GM12874 (cell line): Measurements from ENCODE around the gene ITGB2.

ENCODE experiments used
- TF ChIP-seq, protein P1 (sequence below): IDR thresholded peaks from 2 replicates; pipeline ENCODE4 v1.5.1; 2011; ENCODE audit warnings: low read depth, mild to moderate bottlenecking, control low read depth, low read length, moderate library complexity; ENCODE audit not compliant: insufficient read depth

Gene ITGB2

DNA sequence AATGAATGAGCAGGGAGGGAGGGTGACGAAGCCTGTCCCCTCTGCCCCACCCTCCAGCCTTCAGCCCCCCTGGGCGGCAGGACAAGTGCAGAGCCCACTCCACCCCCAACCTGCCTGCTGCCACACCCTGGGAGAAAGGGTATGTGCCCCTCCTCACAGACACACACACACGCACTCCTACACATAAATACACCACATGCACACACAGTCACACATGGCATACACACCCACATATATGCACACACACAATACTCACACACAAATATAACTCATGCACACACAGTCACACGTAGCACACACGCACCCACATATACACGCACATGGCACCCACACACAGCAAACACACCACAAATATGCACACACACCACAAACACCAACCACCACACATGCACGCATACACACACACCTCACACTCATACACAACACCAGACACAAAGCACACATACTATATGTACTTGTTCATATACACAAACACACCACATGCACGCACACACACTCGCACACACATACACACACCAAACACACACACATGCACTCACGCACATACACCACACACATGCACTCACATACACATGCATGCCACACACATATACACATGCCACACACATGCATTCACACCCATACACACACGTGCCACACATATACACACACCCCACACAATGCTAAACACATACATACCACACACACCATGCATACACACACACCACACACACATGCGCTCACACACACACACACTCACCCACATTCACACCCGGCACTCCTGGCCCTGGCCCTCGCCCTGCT, 16.4 kb downstream of the ITGB2 start:
- TF ChIP-seq, protein P1, sequence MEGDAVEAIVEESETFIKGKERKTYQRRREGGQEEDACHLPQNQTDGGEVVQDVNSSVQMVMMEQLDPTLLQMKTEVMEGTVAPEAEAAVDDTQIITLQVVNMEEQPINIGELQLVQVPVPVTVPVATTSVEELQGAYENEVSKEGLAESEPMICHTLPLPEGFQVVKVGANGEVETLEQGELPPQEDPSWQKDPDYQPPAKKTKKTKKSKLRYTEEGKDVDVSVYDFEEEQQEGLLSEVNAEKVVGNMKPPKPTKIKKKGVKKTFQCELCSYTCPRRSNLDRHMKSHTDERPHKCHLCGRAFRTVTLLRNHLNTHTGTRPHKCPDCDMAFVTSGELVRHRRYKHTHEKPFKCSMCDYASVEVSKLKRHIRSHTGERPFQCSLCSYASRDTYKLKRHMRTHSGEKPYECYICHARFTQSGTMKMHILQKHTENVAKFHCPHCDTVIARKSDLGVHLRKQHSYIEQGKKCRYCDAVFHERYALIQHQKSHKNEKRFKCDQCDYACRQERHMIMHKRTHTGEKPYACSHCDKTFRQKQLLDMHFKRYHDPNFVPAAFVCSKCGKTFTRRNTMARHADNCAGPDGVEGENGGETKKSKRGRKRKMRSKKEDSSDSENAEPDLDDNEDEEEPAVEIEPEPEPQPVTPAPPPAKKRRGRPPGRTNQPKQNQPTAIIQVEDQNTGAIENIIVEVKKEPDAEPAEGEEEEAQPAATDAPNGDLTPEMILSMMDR = no peak

DNA sequence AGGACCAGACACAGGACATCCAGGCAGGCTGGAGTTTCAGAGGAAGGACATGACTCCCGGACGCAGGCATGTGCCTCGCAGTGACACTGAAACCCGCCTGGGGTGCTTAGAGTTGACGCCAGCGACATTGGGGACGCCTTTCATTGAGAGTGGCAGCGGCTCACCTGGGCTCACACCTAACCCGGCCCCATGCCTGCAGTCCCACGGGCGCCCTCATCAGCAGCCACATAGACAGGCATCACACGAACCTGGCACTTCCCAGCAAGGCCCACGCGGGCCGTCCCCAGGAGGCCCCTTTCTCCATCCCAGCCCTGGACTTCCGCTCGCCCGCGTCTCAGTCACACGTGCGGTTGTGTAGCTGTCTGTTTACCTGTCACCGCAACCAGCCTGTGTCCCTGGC, 17.0 kb downstream of the ITGB2 start:
- TF ChIP-seq, protein P1 = no peak

DNA sequence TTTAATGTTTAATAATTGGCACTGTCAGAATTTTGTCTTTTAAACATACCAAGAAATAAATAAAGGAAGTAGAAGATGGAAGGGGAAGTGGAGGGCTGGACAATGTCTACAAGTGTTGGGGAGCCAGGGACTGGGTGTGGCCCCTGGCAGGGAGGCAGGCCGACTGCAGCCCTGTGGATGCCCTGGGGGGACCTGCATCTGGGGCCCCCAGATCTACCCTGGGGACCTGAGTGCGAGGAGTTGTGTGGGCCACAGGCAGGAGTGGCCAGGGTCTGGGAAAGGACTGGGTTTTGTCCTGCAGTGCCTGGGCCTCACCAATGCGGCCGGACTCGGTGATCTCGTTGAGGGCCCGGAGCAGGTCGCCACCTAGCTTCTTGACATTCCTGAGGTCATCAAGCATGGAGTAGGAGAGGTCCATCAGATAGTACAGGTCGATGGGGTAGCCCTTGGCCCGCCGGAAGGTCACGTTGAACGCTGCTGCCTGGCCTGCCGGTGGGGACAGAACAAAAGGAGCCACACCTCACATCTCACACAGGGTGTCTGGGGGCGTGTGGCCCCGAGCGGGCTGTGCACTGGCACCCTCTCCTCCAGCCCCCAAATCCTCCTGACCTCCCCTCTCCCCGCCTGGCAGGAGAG, 17.5 kb downstream of the ITGB2 start:
- TF ChIP-seq, protein P1 = no peak

DNA sequence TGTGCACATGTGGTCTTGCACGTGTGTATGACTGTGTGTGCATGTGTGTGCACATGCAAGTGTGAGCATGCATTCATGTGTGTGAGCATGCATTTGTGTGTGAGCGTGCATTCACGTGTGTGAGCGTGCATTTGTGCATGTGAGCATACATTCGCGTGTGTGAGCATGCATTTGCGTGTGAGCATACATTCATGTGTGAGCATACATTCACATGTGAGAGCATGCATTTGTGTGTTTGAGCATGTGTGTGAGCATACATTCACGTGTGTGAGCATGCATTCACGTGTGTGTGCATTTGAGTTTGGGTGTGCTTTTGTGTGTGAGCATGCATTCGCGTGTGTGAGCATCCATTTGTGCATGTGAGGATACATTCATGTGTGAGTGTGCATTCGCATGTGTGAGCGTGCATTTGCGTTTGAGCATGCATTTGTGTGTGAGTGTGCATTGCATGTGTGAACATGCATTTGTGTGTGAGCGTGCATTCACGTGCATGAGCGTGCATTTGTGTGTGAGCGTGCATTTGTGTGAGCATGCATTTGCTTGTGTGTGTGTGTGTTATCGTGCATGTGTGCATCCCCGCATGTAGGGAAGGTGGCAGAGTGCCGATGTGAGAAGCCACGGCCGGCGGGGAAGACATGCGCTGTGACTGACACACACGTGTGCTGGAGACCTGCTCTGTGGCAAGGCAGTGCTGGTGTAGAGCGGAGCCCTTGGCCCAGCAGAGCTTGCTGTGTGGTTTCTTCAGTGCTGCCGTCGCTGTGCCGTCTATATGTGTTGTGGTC, 18.2 kb downstream of the ITGB2 start:
- TF ChIP-seq, protein P1 = no peak

DNA sequence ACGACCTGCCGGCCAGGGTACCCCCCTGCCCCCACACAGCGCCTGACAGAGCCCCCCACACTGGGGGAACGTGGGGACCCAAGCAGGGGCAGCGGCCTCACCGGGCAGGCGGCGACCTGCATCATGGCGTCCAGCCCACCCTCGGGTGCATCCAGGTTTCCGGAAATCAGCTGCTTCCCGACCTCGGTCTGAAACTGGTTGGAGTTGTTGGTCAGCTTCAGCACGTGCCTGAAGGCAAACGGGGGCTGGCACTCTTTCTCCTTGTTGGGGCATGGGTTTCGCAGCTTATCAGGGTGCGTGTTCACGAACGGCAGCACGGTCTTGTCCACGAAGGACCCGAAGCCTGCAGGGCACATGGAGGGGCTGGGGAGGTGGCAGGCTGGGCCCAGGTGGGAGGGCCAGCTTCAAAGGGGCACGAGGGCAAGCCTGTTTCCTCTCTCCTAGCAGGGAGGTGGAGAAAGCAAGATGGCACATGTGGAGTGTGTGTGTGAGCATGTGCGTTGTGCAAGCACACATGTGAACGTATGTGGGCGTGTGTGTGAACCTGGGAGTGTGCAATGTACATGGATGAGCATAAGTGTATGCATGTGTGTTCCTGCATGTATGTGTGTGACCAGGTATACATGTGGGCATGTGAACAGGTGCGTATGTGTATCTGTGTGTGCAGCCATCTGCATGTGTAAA, 19.2 kb downstream of the ITGB2 start:
- TF ChIP-seq, protein P1 = no peak

DNA sequence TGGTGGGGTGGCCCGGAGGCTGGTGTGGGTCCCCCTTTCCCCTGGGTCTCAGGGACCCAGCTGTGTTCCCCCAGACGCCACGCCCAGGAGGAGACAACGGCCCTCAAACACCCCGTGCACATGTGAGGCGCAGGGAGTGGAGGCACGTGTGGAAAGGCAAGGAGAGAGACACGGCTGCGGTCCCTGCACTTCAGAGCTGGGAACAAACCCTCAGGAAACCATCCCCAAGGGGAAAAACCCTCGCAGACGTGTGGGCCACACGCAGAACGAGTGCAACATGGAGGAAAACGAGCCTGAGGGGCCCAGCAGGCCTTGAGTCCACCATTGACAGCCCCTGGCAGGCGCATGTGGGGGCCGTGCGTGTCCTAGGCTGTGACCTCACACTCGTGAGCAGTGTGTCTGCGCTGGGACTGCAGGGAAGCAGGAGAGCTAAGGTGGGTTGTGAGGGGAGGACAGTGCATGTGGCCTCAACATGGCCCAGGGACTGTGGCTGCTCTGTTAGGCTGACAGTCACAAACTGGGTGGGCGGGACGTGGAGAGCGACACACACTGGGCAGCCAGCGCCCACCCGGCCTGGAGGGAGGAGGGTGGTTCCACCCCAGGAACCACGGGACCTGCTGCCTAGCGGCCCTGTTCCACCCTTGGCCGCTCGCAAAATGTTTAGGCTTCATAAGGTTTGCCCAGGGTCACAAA, 20.0 kb downstream of the ITGB2 start:
- TF ChIP-seq, protein P1 = no peak
